SK-N-MC (cell line): ENCODE data around the gene FOSL2.

Source experiments
- DNase-seq: peaks from one replicate; pipeline ENCODE4 v3.0.0-alpha.2; 2011; ENCODE audit warnings: low read depth, low spot score
- H3K27ac ChIP-seq: fragments of 200-600 bp; sonication (generic); 2 replicates; pipeline ENCODE4 v1.5.1; 2016; ENCODE audit warnings: mixed run types
- H3K36me3 ChIP-seq: fragments of 200-600 bp; sonication (generic); 2 replicates; pipeline ENCODE4 v1.6.1; 2017; ENCODE audit warnings: antibody characterized with exemption, low read length, mixed read lengths; ENCODE audit not compliant: insufficient read depth
- H3K4me3 ChIP-seq: fragments of 200-600 bp; sonication (generic); 2 replicates; pipeline ENCODE4 v1.5.1; 2016
- H3K9ac ChIP-seq: fragments of 200-600 bp; sonication (generic); 2 replicates; pipeline ENCODE4 v1.8.0; 2017; ENCODE audit warnings: mixed run types, mixed read lengths; ENCODE audit not compliant: insufficient read length
- H3K9me3 ChIP-seq: fragments of 200-600 bp; sonication (generic); 2 replicates; pipeline ENCODE4 v1.6.1; 2017; ENCODE audit warnings: low read depth, mild to moderate bottlenecking, antibody characterized with exemption, low read length, moderate library complexity, mixed read lengths
- EZH2 ChIP-seq: fragments of 200-600 bp; sonication (generic); IDR thresholded peaks from one replicate; pipeline ENCODE4 v1.6.1; 2017; ENCODE audit warnings: antibody characterized with exemption
- FOXP2 ChIP-seq: optimal IDR thresholded peaks from 2 replicates; pipeline ENCODE3; 2011; ENCODE audit warnings: mild to moderate bottlenecking, moderate library complexity; ENCODE audit not compliant: insufficient read depth; ENCODE audit errors: extremely low read length, control extremely low read depth
- POLR2AphosphoS5 ChIP-seq: IDR thresholded peaks from 2 replicates; pipeline ENCODE4 v1.6.1; 2012; ENCODE audit warnings: mild to moderate bottlenecking, low read depth, low read length, borderline replicate concordance

Gene FOSL2

DNA sequence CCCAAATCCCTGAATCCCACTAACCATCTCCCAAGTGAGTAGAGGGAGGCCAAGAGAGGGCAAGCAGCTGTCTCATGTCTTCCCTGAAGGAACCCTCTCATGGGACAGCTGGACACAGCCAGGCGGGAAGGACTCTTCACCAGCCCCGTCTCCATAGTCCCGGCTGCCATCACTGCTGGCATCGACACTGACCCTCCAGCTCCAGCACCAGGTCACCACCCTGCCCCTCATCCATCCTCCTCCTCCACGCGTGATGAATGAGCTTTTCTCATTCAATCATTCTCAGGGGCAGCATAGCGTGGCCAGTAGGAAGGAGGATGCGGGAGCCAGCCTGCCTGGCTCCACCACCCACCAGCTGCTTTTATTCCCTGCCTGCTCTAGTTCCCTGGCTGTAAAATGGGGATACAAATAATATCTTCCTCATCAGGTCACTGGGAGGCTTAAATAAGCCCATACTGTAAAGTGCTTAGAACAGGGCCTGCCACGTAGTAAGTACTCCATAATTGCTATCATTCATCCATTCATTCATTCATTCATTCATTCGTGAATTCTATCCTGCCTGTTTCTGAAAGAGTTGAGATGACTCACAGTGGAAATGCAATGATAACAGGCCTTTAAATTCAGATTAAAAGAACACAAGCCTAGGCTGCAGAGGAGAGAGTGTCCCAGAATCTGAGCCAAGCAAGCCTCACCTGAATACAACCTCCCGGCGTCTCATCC lies 30.5 kb upstream of the FOSL2 start:
- H3K27ac ChIP-seq: no peak overlapping the region
- H3K36me3 ChIP-seq: no peaks in the 10 kb centered on the region
- no peak overlapping the region for H3K9ac ChIP-seq
- no peak for TF ChIP-seq POLR2AphosphoS5
- TF ChIP-seq EZH2: no peak
- no peak for TF ChIP-seq FOXP2
- H3K9me3 ChIP-seq: no peaks in the 10 kb centered on the region
- H3K4me3 ChIP-seq: no peak overlapping the region
- DNase-seq: no peak

DNA sequence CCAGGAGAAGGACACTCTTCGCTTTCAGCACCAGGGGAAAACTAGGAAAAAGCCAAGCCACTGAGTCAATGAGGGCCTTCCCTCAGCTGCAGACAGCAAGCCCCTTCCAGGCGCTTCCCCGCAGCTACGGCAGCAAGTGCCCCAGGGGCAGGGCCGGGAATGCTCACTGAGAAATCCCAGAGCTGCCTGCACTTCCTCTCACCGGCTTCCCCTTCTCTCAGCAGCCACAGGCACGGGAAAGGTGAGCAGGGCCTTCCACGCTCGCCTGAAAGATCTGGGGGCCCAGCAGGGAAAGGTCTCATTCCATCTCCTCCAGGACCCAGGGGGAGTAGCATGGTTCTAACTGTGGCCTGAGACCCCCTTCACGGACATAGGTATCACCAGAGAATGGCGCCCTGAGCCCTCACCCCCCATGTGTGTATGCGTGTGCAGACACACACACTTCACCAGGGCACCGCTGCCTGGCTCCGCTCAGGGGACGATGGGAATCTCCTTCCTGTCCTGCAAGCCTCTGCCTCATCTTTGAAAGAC lies 29.6 kb upstream of the FOSL2 start:
- no peak overlapping the region for H3K27ac ChIP-seq
- H3K9me3 ChIP-seq: no peaks in the 10 kb centered on the region
- H3K4me3 ChIP-seq: no peak overlapping the region
- H3K9ac ChIP-seq: peak overlapping the region; percentile 32
- no peak for DNase-seq
- H3K36me3 ChIP-seq: no peaks in the 10 kb centered on the region
- TF ChIP-seq POLR2AphosphoS5: no peak
- no peak for TF ChIP-seq FOXP2
- TF ChIP-seq EZH2: no peak

DNA sequence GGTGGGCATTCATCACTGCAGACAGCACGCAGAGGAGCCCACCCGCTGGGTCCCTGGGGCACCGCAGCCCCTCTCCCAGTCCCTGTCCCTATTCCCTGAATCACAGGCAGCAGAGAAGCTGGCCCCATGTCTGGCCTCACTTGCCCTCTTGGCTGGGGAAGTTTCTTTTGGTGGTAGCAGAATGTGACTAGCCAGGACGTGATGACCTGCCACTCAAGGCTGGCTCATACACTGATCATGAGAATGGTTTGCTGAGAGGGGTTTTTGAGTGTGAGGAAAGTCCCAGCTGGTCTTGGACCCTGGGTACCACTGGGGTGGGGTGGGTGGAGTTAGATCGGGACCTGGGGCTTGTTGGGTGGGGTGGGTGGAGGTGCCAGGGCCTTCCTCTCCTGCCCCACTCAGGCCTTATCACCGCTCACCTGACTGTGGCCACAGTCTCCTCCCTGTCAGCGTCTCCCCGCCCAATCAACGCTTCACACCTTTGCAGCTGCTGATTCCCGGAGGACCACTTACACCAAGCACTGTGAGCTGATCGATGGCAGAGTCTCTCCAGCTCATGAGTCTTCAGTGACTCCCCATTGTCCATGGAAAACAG lies 28.9 kb upstream of the FOSL2 start:
- no peak for DNase-seq
- TF ChIP-seq EZH2 (no peak), POLR2AphosphoS5 (no peak)
- no peak overlapping the region for H3K4me3 ChIP-seq
- H3K27ac ChIP-seq: no peak overlapping the region
- no peaks in the 10 kb centered on the region for H3K36me3 ChIP-seq
- H3K9ac ChIP-seq: no peak overlapping the region
- no peaks in the 10 kb centered on the region for H3K9me3 ChIP-seq

DNA sequence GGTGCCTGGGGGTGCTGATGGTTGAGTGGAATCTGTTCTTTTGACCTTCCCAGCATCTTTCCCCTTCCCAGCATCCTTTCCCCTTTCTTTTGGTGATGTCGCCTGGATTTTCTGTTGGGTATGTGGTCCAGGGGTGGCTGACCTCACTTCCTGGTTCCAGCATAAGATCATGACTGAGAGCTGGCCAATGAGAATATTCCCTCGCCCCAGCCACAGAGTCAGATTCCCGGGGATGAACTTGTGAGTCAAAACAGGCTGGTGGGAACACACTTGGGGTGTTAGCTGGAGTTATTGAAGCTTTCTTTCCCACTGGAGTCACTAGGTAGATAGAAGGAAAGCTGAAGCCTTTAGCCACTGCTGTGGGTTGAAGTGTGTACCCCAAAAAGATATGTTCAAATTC lies 28.0 kb upstream of the FOSL2 start:
- H3K9me3 ChIP-seq: no peaks in the 10 kb centered on the region
- no peak overlapping the region for H3K27ac ChIP-seq
- DNase-seq: no peak
- TF ChIP-seq POLR2AphosphoS5 (no peak), FOXP2 (no peak), EZH2 (no peak)
- no peak overlapping the region for H3K9ac ChIP-seq
- H3K4me3 ChIP-seq: no peak overlapping the region
- H3K36me3 ChIP-seq: no peaks in the 10 kb centered on the region

DNA sequence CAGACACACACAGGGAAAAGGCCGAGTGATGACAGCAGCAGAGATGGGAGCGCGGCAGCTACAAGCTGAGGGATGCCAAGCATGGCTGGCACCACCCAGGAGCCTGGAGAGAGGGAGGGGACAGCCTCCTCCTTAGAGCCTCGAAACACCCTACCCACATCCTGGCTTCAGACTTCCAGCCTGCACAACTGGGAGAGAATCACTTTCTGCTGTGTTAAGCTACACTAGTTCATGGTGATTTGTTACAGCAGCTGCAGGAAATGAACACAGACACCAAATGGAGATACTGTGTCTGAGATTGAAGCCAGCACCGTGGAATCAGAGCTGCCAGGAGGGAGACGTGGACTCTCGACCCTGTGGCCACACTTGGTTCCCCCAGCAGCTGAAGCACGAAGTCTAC lies 27.5 kb upstream of the FOSL2 start:
- H3K4me3 ChIP-seq: no peak overlapping the region
- no peak overlapping the region for H3K27ac ChIP-seq
- no peak for DNase-seq
- no peaks in the 10 kb centered on the region for H3K9me3 ChIP-seq
- H3K36me3 ChIP-seq: no peaks in the 10 kb centered on the region
- no peak for TF ChIP-seq FOXP2
- TF ChIP-seq POLR2AphosphoS5: no peak
- TF ChIP-seq EZH2: no peak
- no peak overlapping the region for H3K9ac ChIP-seq

DNA sequence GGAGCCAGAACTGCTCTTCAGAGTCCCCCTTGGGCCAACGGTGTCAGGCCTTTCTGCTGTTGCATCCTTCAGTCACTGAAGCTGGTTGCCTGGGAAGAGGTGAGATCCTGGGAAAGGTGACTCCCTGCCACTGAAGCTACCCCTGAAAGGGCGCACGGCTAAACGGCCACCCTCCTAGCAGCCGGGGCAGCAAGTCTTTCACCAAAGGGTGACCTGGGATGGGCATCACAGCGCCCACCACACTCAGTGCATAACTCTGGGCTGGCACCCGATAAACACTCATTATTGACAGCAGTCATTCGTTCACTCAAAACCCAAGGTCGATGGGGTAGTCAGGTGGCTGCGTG lies 26.5 kb upstream of the FOSL2 start:
- Histone ChIP-seq H3K9ac (no peak overlapping the region), H3K36me3 (no peaks in the 10 kb centered on the region), H3K27ac (no peak overlapping the region), H3K4me3 (no peak overlapping the region), H3K9me3 (no peaks in the 10 kb centered on the region)
- DNase-seq: no peak
- TF ChIP-seq EZH2 (no peak), FOXP2 (no peak), POLR2AphosphoS5 (no peak)

DNA sequence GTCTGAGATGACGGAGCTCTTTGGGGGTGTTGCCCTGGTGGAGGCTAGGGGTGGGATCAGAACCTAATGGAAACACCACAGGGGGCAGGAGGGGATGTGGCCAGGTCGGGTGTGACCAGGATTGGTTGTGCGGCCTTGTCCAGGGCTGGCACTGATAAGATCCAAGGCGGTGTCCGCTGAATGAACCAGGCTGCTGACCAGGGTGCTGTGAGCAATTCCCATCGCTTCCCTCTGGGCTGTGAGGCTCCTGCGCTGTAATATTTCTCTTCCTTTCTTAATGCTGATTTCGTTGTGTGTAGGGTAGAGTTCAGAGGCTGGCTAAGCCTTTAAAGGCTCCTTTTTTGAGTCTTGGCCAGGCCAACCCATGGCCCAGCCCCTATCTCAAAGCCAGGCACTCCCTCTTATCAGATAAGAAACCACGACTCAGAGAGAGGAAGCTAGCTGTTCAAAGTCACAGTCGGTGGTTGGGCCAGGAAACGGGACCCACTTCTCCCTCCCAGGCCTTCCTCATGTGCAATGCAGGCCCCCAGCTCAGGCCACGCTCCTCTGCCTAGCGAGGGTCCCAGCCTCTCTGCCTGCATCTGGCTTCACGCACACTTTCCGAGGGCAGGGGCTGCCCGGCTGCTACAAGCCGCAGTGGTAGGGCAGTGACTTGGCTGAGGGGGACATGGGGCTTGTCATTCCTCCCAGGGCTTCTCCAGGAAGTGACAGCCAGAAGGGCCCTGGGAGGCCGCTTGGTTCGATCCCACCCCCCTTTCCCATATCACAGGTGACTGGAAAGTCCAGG lies 26.0 kb upstream of the FOSL2 start:
- Histone ChIP-seq H3K4me3 (no peak overlapping the region), H3K27ac (no peak overlapping the region), H3K36me3 (no peaks in the 10 kb centered on the region), H3K9ac (no peak overlapping the region), H3K9me3 (no peaks in the 10 kb centered on the region)
- TF ChIP-seq POLR2AphosphoS5 (no peak), EZH2 (no peak), FOXP2 (no peak)
- no peak for DNase-seq

DNA sequence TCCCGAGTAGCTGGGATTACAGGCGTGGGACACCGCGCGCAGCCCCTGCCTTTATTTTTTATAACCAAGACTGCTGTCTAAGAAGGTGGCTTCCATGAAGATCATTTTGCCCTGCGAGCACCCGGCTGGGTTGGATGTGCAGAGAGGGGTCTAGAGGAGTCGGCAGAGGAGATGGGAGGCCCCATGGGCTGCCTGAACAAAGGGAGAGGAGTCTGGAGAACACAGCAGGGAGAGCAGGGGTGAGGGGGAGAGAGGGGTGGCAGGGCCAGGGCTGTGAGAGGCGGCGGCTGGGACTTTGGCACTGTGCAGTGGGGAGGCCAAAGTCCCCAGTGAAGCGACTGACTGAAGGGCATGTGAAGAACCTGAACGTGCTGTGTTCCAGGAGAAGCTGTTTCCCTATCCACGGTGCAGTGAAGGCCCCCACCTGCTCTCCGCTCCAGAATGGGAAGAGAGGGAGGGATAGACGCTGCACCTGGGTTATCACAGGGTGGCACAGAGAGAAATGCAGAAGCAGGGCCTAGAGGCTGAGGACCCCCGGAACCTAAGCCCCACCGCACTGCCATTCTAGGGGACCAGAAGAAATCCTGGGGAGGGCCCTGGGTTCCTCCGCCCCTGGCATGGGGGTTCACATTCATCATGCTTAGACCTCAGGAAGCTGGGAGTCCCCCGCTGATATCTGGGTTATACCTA lies 24.8 kb upstream of the FOSL2 start:
- Histone ChIP-seq H3K27ac (no peak overlapping the region), H3K9ac (no peak overlapping the region), H3K4me3 (no peak overlapping the region), H3K9me3 (no peaks in the 10 kb centered on the region), H3K36me3 (no peaks in the 10 kb centered on the region)
- no peak for TF ChIP-seq EZH2
- TF ChIP-seq POLR2AphosphoS5: no peak
- TF ChIP-seq FOXP2: no peak
- no peak for DNase-seq
